Gastroesophageal sphincter (tissue), 4 donors: ENCODE measurements around the gene PAN2. TPM values are rescaled to one million over a fixed set of nuclear protein-coding genes. Genes with fewer than 3 reads are reported as not detected.
"Not testable (repeated sequence)": the region's sequence is repeated elsewhere in the genome, so short reads cannot be mapped to it uniquely, and the experiment has no call there.

Experiments used
- ATAC-seq: fragments of 150-250 bp; one replicate; pipeline ENCODE4 v1.9.1; 2016; ENCODE audit warnings: mild to moderate bottlenecking, moderate library complexity
- H3K27ac ChIP-seq, 4 donors: fragments of 200-600 bp; sonication (generic) in 3 of 4; 1 replicate in 3 of 4; 2 replicates in 1 of 4; pipeline ENCODE4 v1.5.1; 2016 to 2019
- H3K27me3 ChIP-seq: fragments of 200-600 bp; sonication (generic); one replicate; pipeline ENCODE4 v1.5.1; 2019
- H3K36me3 ChIP-seq, 2 donors: fragments of 200-600 bp; sonication (generic); one replicate each; pipeline ENCODE4 v1.5.1; 2019; ENCODE audit warnings: control low read depth in 1 of 2
- H3K4me1 ChIP-seq, 3 donors: fragments of 200-600 bp; sonication (generic); 1 replicate in 2 of 3; 2 replicates in 1 of 3; pipeline ENCODE4 v1.5.1; 2016 to 2019; ENCODE audit warnings: control low read depth in 2 of 3
- H3K4me3 ChIP-seq, 2 donors: fragments of 200-600 bp; sonication (generic); one replicate each; pipeline ENCODE4 v1.5.1; 2019; ENCODE audit warnings: mild to moderate bottlenecking in 1 of 2, moderate library complexity in 1 of 2
- H3K9me3 ChIP-seq, 3 donors: fragments of 200-600 bp; sonication (generic); one replicate each; pipeline ENCODE4 v1.5.1; 2017 to 2019; ENCODE audit warnings: control low read depth in 2 of 3
- EP300 ChIP-seq: sonication (generic); formaldehyde crosslinking; IDR thresholded peaks from one replicate; pipeline ENCODE4 v1.6.1; 2017; ENCODE audit warnings: antibody characterized with exemption, mild to moderate bottlenecking
- POLR2A ChIP-seq, 2 donors: fragments of 450-650 bp; IDR thresholded peaks; one replicate each; pipeline ENCODE4 v1.6.1; 2017; ENCODE audit warnings: antibody characterized with exemption in 2 of 2, mild to moderate bottlenecking in 2 of 2, moderate library complexity in 1 of 2
- POLR2AphosphoS5 ChIP-seq: sonication (generic); formaldehyde crosslinking; IDR thresholded peaks from one replicate; pipeline ENCODE4 v1.6.1; 2017; ENCODE audit warnings: antibody characterized with exemption
- WGBS, 2 donors: methylation state at CpG; one replicate each; pipeline ENCODE4 v1.1.5; 2018; ENCODE audit warnings: low coverage in 1 of 2; 5-methylcytosine and 5-hydroxymethylcytosine counted together
- total RNA-seq, 4 donors: library from RNA; depleted of rRNA; stranded (reverse); fragments of >200 nt; gene quantifications; one replicate each; pipeline ENCODE4 v1.1.0, GENCODE V29; 2016
- TF ChIP-seq, protein P1 (sequence below), 4 experiments: fragments of 200-600 bp in 2 of 4; fragments of 450-650 bp in 2 of 4; sonication (generic) in 1 of 4; IDR thresholded peaks; one replicate each; pipeline ENCODE4 v1.5.1; 2017 to 2019; ENCODE audit warnings: antibody characterized with exemption in 4 of 4, mild to moderate bottlenecking in 2 of 4, moderate library complexity in 2 of 4

Gene PAN2
- total RNA-seq, 4 donors from 2014 or later, result 12.6 to 73.6 (median 30.3) TPM

DNA sequence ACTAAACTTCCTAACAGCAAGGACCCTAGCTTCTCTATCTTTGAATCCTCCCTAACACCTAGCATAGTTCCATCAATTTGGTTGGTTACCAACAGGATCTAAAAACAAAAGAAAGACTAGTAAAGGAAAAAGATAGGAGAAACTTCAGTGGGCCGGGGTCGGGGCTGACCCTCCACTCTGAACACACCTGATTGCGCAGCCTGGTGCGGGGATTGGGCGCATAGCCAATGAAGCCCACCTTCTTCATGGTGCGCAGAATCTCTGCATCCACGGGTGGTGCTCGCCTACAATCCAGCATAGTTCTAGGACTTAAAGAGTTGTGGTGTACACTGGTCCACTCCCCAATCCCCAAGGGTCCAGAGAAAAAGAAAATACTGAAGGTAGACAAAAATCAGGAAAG lies 7.7 kb downstream of the PAN2 start:
- H3K27ac ChIP-seq, result no peak overlapping the region
- no peaks in the 10 kb centered on the region for H3K9me3 ChIP-seq
- ATAC-seq, result no peak
- no peaks in the 10 kb centered on the region for H3K27me3 ChIP-seq
- H3K4me3 ChIP-seq, result no peak overlapping the region
- H3K36me3 ChIP-seq, result peaks cover 0 to 76% of the 10 kb centered on the region in 2 donors
- 80 to 98% methylated on average over 2 to 8 of the region's 8 CpGs for WGBS, 2 donors
- no peaks in the 10 kb centered on the region for H3K4me1 ChIP-seq
- TF ChIP-seq EP300, result no peak
- TF ChIP-seq, protein P1, sequence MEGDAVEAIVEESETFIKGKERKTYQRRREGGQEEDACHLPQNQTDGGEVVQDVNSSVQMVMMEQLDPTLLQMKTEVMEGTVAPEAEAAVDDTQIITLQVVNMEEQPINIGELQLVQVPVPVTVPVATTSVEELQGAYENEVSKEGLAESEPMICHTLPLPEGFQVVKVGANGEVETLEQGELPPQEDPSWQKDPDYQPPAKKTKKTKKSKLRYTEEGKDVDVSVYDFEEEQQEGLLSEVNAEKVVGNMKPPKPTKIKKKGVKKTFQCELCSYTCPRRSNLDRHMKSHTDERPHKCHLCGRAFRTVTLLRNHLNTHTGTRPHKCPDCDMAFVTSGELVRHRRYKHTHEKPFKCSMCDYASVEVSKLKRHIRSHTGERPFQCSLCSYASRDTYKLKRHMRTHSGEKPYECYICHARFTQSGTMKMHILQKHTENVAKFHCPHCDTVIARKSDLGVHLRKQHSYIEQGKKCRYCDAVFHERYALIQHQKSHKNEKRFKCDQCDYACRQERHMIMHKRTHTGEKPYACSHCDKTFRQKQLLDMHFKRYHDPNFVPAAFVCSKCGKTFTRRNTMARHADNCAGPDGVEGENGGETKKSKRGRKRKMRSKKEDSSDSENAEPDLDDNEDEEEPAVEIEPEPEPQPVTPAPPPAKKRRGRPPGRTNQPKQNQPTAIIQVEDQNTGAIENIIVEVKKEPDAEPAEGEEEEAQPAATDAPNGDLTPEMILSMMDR (IDR thresholded peaks at IDR 0.05), result no peak
- no peak for TF ChIP-seq POLR2A (IDR thresholded peaks at IDR 0.05)
- TF ChIP-seq POLR2AphosphoS5, result no peak

DNA sequence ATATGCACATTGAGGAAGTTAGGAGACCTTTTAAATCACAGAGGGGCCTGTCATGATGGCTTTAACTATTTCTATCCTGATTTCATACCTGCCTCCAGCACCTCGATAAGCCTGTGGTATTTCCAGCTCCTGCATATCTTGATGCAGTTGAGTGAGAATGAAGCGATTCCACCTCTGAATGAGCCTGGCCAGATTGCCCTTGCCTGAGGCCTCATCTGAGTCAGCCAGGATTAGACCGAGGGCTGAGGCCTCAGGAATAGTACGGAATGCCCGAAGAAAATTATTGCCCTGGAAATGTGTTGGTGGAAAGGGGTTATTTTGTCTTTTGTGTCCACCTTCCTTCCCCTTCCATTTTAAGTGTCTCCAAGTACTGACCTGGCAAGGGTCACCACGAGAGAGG lies 9.6 kb downstream of the PAN2 start:
- Histone ChIP-seq H3K27ac (no peak overlapping the region), H3K27me3 (no peaks in the 10 kb centered on the region), H3K4me1 (no peaks in the 10 kb centered on the region), H3K9me3 (no peaks in the 10 kb centered on the region), H3K4me3 (no peak overlapping the region), H3K36me3 (peaks cover 0 to 95% of the 10 kb centered on the region in 2 donors)
- TF ChIP-seq EP300 (no peak), POLR2AphosphoS5 (no peak), POLR2A (IDR thresholded peaks at IDR 0.05) (no peak)
- TF ChIP-seq, protein P1 (IDR thresholded peaks at IDR 0.05), result no peak
- ATAC-seq, result no peak
- WGBS, 2 donors, result 83 to 86% methylated on average over 4 to 6 of the region's 6 CpGs

DNA sequence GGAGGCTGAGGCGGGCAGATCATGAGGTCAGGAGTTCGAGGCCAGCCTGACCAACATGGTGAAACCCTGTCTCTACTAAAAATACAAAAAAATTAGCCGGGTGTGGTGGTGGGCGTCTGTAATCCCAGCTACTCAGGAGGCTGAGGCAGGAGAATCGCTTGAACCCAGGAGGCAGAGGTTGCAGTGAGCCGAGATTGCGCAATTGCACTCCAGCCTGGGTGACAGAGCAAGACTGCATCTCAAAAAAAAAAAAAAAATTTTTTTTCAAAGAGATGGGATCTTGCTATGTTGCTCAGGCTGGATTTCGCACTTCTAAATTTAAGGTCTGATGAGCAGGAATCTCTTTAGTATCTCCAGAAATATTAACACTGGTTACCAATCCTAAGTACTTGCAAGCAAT lies 12.2 kb downstream of the PAN2 start:
- H3K4me1 ChIP-seq, H3K27ac ChIP-seq, H3K9me3 ChIP-seq, H3K4me3 ChIP-seq, H3K27me3 ChIP-seq, ATAC-seq: not testable (repeated sequence)
- peaks cover 0 to 90% of the 10 kb centered on the region in 2 donors for H3K36me3 ChIP-seq
- WGBS, 2 donors, result 91 to 97% methylated on average over 3 to 8 of the region's 8 CpGs

DNA sequence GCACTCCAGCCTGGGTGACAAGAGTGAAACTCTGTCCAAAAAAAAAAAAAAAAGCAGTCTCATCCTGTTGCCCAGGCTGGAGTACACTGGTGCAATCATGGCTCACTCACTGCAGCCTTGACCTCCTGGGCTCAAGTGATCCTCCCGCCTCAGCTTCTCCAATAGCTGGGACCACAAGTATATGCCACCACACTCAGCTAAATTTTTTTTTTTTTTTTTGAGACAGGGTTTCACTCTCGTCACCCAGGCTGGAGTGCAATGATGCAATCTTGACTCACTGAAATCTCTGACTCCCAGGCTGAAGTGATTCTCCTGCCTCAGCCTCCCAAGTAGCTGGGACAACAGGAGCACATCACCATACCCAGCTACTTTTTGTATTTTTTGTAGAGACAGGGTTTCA lies 12.8 kb downstream of the PAN2 start:
- ATAC-seq, result no peak
- Histone ChIP-seq H3K4me1 (peaks cover 0 to 9% (median 0%) of the 10 kb centered on the region in 3 donors), H3K36me3 (peaks cover 0 to 84% of the 10 kb centered on the region in 2 donors), H3K27ac (no peak overlapping the region), H3K9me3 (no peaks in the 10 kb centered on the region), H3K4me3 (no peak overlapping the region), H3K27me3 (no peaks in the 10 kb centered on the region)
- WGBS, 2 donors, result 76 to 88% methylated on average over 1 to 2 of the region's 2 CpGs
- TF ChIP-seq POLR2AphosphoS5 (no peak), EP300 (no peak), POLR2A (IDR thresholded peaks at IDR 0.05) (no peak)
- TF ChIP-seq, protein P1 (IDR thresholded peaks at IDR 0.05), result no peak

DNA sequence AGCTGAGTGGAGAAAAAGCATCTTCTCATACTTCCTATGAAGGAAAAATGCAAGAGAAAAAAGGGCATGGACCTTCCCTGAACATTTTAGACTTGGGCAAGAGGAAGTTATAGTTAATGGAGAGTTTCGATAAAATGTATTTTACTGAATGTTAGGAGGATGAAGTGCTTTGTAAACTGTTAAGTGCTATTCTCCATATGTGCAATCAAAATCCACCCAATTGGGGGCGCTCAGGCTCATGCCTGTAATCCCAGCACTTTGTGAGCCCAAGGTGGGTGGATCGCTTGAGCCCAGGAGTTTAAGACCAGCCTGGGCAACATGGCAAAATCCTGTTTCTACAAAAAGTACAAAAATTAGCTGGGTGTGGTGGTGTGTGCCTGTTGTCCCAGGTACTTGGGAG lies 16.1 kb downstream of the PAN2 start:
- no peak for ATAC-seq
- no peaks in the 10 kb centered on the region for H3K27me3 ChIP-seq
- TF ChIP-seq EP300 (no peak), POLR2A (IDR thresholded peaks at IDR 0.05) (no peak), POLR2AphosphoS5 (no peak)
- TF ChIP-seq, protein P1 (IDR thresholded peaks at IDR 0.05), result no peak
- peaks cover 0 to 68% of the 10 kb centered on the region in 2 donors for H3K36me3 ChIP-seq
- peaks cover 0 to 25% (median 9%) of the 10 kb centered on the region in 3 donors for H3K4me1 ChIP-seq
- 79 to 89% methylated on average over 3 of the region's 3 CpGs for WGBS, 2 donors
- H3K4me3 ChIP-seq, result no peak overlapping the region
- H3K27ac ChIP-seq, result no peak overlapping the region
- no peaks in the 10 kb centered on the region for H3K9me3 ChIP-seq
